ENCODE results near the gene EPS8L1. TPM values are rescaled to one million over a fixed set of nuclear protein-coding genes. Genes with fewer than 3 reads are reported as not detected.
"Not testable (repeated sequence)": the region's sequence is repeated elsewhere in the genome, so short reads cannot be mapped to it uniquely, and the experiment has no call there.

EPS8L1 gene
- total RNA-seq (2021) = 111 and 162 TPM in 2 replicates
- percentile 54 among the genes with signal in this experiment for Bru-seq, nascent RNA
- BruChase-seq, experiment 1, labeled RNA remaining after a 2-hour chase = percentile 81 among the genes with signal in this experiment
- BruChase-seq, experiment 2, labeled RNA remaining after a 6-hour chase = percentile 74 among the genes with signal in this experiment
- long read RNA-seq, transcript EPS8L1-201 (20 exons, 2,536 nt) = major isoform, 61 of 116 reads
- long read RNA-seq, partial matches to known transcripts = 11 of 116 reads
- long read RNA-seq, other reads (novel, unspliced or antisense) = 43 of 116 reads

GRCh38 chr19:55075371-55075998 is at the start of gene EPS8L1:
EPS8L1 (plus strand) TSS chr19:55075869; CDS start chr19:55076445, 576 bp downstream.
- H2AFZ ChIP-seq = no peak within 1 kb of the TSS
- no peaks in the 10 kb centered on the region for H4K20me1 ChIP-seq (ENCODE audit: insufficient read depth)
- H3K9me3 ChIP-seq (ENCODE audit: insufficient read depth, low read depth) = no peaks in the 10 kb centered on the region
- H3K79me2 ChIP-seq (ENCODE audit: low read depth) = peaks cover 10% of the 10 kb centered on the region; the same call in 1 of the 2 replicates
- ChIA-PET POLR2A (ENCODE audit: unreplicated experiment) (interaction anchor here (0.6 to 0.9 kb wide), 8 partner anchors 10 to 1203 kb away, joined by 3 to 10 read pairs (median 3); partner anchors contain the start of genes KMT5C, MBOAT7 and ZNF784), CTCF (interaction anchor here (0.5 kb wide), 1 partner anchor 392 kb away, joined by 3 read pairs; no protein-coding TSS in a partner anchor)
- no peaks in the 10 kb centered on the region for H3K27me3 ChIP-seq (ENCODE audit: insufficient read depth, low read depth)
- no peaks in the 10 kb centered on the region for H3K9me2 ChIP-seq (ENCODE audit: insufficient read depth)
- H3K4me1 ChIP-seq (replicated peaks; ENCODE audit: insufficient read depth) = peaks cover 32% of the 10 kb centered on the region
- TF ChIP-seq CTCF (conservative IDR thresholded peaks at IDR 0.05) = no peak
- peak within 1 kb of the TSS; percentile 79 for H3K27ac ChIP-seq
- BruUV-seq (replicated peaks) = no TSS peak
- H3K36me3 ChIP-seq (ENCODE audit: low read depth) = no peaks in the 10 kb centered on the region
- peak within 1 kb of the TSS; percentile 82 for H3K4me2 ChIP-seq
- peak; percentile 92 to 97 for DNase-seq
- peaks cover 50% of the 10 kb centered on the region for H3F3A ChIP-seq (ENCODE audit: insufficient read depth, low read depth)
- H3K4me3 ChIP-seq = peak within 1 kb of the TSS; percentile 60
- intact Hi-C loops (cut with micrococcal nuclease; ENCODE audit: unreplicated experiment) = no loop called here

GRCh38 chr19:55027140-55027471 is 48.6 kb upstream of the EPS8L1 start:
- H3K79me2 ChIP-seq (ENCODE audit: low read depth); POLR2A ChIA-PET (ENCODE audit: unreplicated experiment); H3K4me3 ChIP-seq; H3K27me3 ChIP-seq (ENCODE audit: insufficient read depth, low read depth); H3K9me2 ChIP-seq (ENCODE audit: insufficient read depth); BruUV-seq (replicated peaks); intact Hi-C loops (cut with micrococcal nuclease; ENCODE audit: unreplicated experiment); DNase-seq; H3K9me3 ChIP-seq (ENCODE audit: insufficient read depth, low read depth); H3K4me1 ChIP-seq (replicated peaks; ENCODE audit: insufficient read depth); H3K27ac ChIP-seq; H3K36me3 ChIP-seq (ENCODE audit: low read depth); H2AFZ ChIP-seq; CTCF ChIA-PET; H3K4me2 ChIP-seq: not testable (repeated sequence)
- Histone ChIP-seq H4K20me1 (ENCODE audit: insufficient read depth) (peaks cover 24% of the 10 kb centered on the region), H3F3A (ENCODE audit: insufficient read depth, low read depth) (peaks cover 22% of the 10 kb centered on the region; the same call in 1 of the 2 replicates)

GRCh38 chr19:55027472-55028337 is 48.0 kb upstream of the EPS8L1 start:
- Histone ChIP-seq H3K4me1 (replicated peaks; ENCODE audit: insufficient read depth) (no peaks in the 10 kb centered on the region), H4K20me1 (ENCODE audit: insufficient read depth) (peaks cover 28% of the 10 kb centered on the region), H3K27me3 (ENCODE audit: insufficient read depth, low read depth) (no peaks in the 10 kb centered on the region), H3K4me3 (no peak overlapping the region), H3K79me2 (ENCODE audit: low read depth) (no peaks in the 10 kb centered on the region; the same call in 1 of the 2 replicates), H3K27ac (no peak overlapping the region), H2AFZ (no peak overlapping the region), H3K9me2 (ENCODE audit: insufficient read depth) (no peaks in the 10 kb centered on the region), H3K4me2 (no peak overlapping the region), H3K36me3 (ENCODE audit: low read depth) (no peaks in the 10 kb centered on the region), H3F3A (ENCODE audit: insufficient read depth, low read depth) (peaks cover 22% of the 10 kb centered on the region; the same call in 1 of the 2 replicates), H3K9me3 (ENCODE audit: insufficient read depth, low read depth) (no peaks in the 10 kb centered on the region)
- BruUV-seq (replicated peaks) = no TSS peak
- TF ChIP-seq CTCF (conservative IDR thresholded peaks at IDR 0.05) = no peak
- TF ChIP-seq EZH2 (IDR thresholded peaks at IDR 0.05; ENCODE audit: low read depth) = no peak
- intact Hi-C loops (cut with micrococcal nuclease; ENCODE audit: unreplicated experiment) = no loop called here
- POLR2A ChIA-PET (ENCODE audit: unreplicated experiment) = interaction anchor here (0.6 kb wide), 1 partner anchor 24 kb away, joined by 8 read pairs; no protein-coding TSS in a partner anchor
- peak in 1 of 2 experiments; percentile 49 for DNase-seq
- CTCF ChIA-PET = no interaction called here

All from PC-9 (cell line).